GM19397 (cell line): Measurements from ENCODE around the gene ZRANB1.

Experiments
- ATAC-seq: cut with Tn5 transposase; IDR thresholded peaks from one replicate; pipeline ENCODE4 v1.9.1; 2021; ENCODE audit warnings: mild to moderate bottlenecking, moderate library complexity; ENCODE audit not compliant: unreplicated experiment

ZRANB1 gene

GRCh38 chr10:125016611-125017202 lies 74.8 kb downstream of the ZRANB1 start:
- no peak for ATAC-seq

GRCh38 chr10:125017547-125018298 lies 75.8 kb downstream of the ZRANB1 start:
- ATAC-seq, result no peak

- ATAC-seq, result no peak
These were observed 76.7 kb downstream of the ZRANB1 start for GRCh38 chr10:125018576-125019143.

- no peak for ATAC-seq
These were observed 78.5 kb downstream of the ZRANB1 start for GRCh38 chr10:125020386-125020785.

- ATAC-seq, result no peak
These were observed 78.9 kb downstream of the ZRANB1 start for GRCh38 chr10:125020871-125021270.

GRCh38 chr10:125021686-125022344 lies 79.9 kb downstream of the ZRANB1 start:
- no peak for ATAC-seq

GRCh38 chr10:125022671-125023070 lies 80.7 kb downstream of the ZRANB1 start:
- no peak for ATAC-seq

- ATAC-seq, result no peak
These were observed 81.3 kb downstream of the ZRANB1 start for GRCh38 chr10:125023255-125023654.

GRCh38 chr10:125023862-125024496 lies 82.1 kb downstream of the ZRANB1 start:
- no peak for ATAC-seq

GRCh38 chr10:125024497-125025234 lies 82.7 kb downstream of the ZRANB1 start:
- no peak for ATAC-seq

- ATAC-seq, result no peak
These were observed 83.4 kb downstream of the ZRANB1 start for GRCh38 chr10:125025341-125025740.

GRCh38 chr10:125026036-125026931 lies 84.4 kb downstream of the ZRANB1 start:
- no peak for ATAC-seq

GRCh38 chr10:125026974-125027735 lies 85.2 kb downstream of the ZRANB1 start:
- no peak for ATAC-seq

GRCh38 chr10:125027871-125028869 lies 86.2 kb downstream of the ZRANB1 start:
- no peak for ATAC-seq

GRCh38 chr10:125029584-125030242 lies 87.8 kb downstream of the ZRANB1 start:
- no peak for ATAC-seq

- ATAC-seq, result no peak
These were observed 88.8 kb downstream of the ZRANB1 start for GRCh38 chr10:125030567-125031197.
